GM12874 (cell line): ENCODE results near the gene POLD4.

Experiments used
- CTCF ChIP-seq: IDR thresholded peaks from 2 replicates; pipeline ENCODE4 v1.5.1; 2011; ENCODE audit warnings: low read depth, mild to moderate bottlenecking, control low read depth, low read length, moderate library complexity; ENCODE audit not compliant: insufficient read depth

The POLD4 gene

GRCh38 chr11:67301313-67301921 lies 51.9 kb downstream of the POLD4 start:
- no peak for TF ChIP-seq CTCF
